SU-DHL-6 (cell line): ENCODE results near the gene SYNGR1.

Experiments
- H2AFZ ChIP-seq: fragments of 200-600 bp; sonication (generic); 2 replicates; pipeline ENCODE4 v1.6.1; 2014; ENCODE audit warnings: low read depth, mild to moderate bottlenecking, moderate library complexity, mixed read lengths, antibody characterized with exemption, low read length; ENCODE audit not compliant: severe bottlenecking
- H3F3A ChIP-seq: fragments of 200-600 bp; shearing (Covaris generic); 2 replicates; pipeline ENCODE4 v1.6.0; 2016; ENCODE audit warnings: antibody characterized with exemption, mild to moderate bottlenecking; ENCODE audit not compliant: insufficient read depth
- H3K27ac ChIP-seq: fragments of 200-600 bp; sonication (generic); 2 replicates; pipeline ENCODE4 v1.5.1; 2016; ENCODE audit warnings: low read depth, mild to moderate bottlenecking, low read length, moderate library complexity, mixed read lengths
- H3K27me3 ChIP-seq: fragments of 200-600 bp; sonication (generic), shearing (Covaris generic); 2 replicates; pipeline ENCODE4 v1.6.0; 2014; ENCODE audit warnings: mild to moderate bottlenecking, low read length
- H3K36me3 ChIP-seq: fragments of 200-600 bp; sonication (generic); 2 replicates; pipeline ENCODE4 v1.6.1; 2014; ENCODE audit warnings: mild to moderate bottlenecking, low read length, mixed read lengths
- H3K4me2 ChIP-seq: fragments of 300-600, 200-600 bp; shearing (Covaris generic), sonication (generic); 2 replicates; pipeline ENCODE4 v1.6.0; 2014; ENCODE audit warnings: low read length, low read depth, mild to moderate bottlenecking; ENCODE audit not compliant: poor library complexity, severe bottlenecking
- H3K4me3 ChIP-seq: fragments of 200-600 bp; sonication (generic); 2 replicates; pipeline ENCODE4 v1.5.1; 2014; ENCODE audit warnings: antibody characterized with exemption, low read length, mild to moderate bottlenecking, mixed read lengths; ENCODE audit not compliant: insufficient read depth, poor library complexity, severe bottlenecking
- H3K79me2 ChIP-seq: fragments of 200-600 bp; sonication (generic); 2 replicates; pipeline ENCODE4 v1.6.1; 2014; ENCODE audit warnings: mild to moderate bottlenecking, low read length, moderate library complexity; ENCODE audit not compliant: insufficient read depth
- H3K9ac ChIP-seq: fragments of 200-600 bp; sonication (generic); 2 replicates; pipeline ENCODE4 v1.7.0; 2014; ENCODE audit warnings: mild to moderate bottlenecking, low read length
- H3K9me2 ChIP-seq: fragments of 200-600 bp; sonication (generic); replicated peaks from 2 replicates; pipeline ENCODE4 v1.6.1; 2014; ENCODE audit warnings: low read length; ENCODE audit not compliant: insufficient read depth
- H3K9me3 ChIP-seq: fragments of 200-600 bp; sonication (generic); 2 replicates; pipeline ENCODE4 v1.6.1; 2014; ENCODE audit warnings: low read length, mixed read lengths; ENCODE audit not compliant: insufficient read depth
- H4K20me1 ChIP-seq: fragments of 200-600 bp; sonication (generic); 2 replicates; pipeline ENCODE4 v1.6.1; 2014; ENCODE audit warnings: low read depth, mild to moderate bottlenecking, antibody characterized with exemption, low read length, moderate library complexity, mixed read lengths
- EZH2phosphoT487 ChIP-seq: fragments of 200-600 bp; sonication (generic), shearing (Covaris generic); conservative IDR thresholded peaks from 2 replicates; pipeline ENCODE4 v1.6.1; 2018; ENCODE audit warnings: mild to moderate bottlenecking, antibody characterized with exemption, low read length, moderate library complexity, mixed read lengths
- TF ChIP-seq, protein P1 (sequence below): fragments of 200-600 bp; sonication (generic); IDR thresholded peaks from one replicate; pipeline ENCODE4 v1.5.1; 2017; ENCODE audit warnings: antibody characterized with exemption, mild to moderate bottlenecking, low read length, moderate library complexity; ENCODE audit not compliant: insufficient read depth, poor library complexity, severe bottlenecking

Gene SYNGR1

DNA sequence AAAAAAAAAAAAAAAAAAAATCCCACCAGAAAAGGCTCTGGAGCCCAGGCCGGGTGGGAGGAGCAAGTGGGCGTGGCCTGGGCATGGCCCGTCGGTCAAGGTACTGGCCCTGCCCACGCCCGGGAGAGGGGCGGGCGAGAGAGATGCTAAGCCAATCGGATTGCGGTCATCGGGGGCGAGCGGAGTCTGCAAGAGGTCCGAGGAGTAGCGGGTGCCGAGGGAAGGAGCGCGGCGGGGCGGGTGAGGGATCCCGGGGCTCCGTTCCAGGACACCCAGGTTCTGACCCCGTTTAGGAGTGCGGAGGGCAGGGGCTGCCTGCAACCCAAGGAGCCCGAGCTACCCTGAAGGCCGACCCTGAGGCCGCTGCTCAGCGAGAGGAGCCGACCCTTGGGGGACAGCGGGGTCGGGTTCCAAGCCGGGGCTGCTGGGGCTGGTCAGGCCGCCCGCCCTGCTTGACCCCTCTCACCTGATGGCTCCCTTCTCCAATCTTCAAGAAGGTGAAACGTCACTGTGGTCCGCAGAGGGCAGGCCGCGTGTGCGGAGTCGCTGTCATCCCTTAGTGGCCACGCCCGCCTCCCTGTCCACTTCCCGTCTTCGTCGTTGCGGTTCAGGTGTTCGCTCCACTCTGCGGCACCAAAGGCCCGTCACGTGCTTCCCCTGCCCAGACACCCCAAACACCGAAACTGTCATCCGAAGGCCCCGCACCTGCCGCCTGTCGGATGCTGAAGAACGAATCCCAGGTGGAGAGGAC is 38.6 kb downstream of the SYNGR1 start:
- Histone ChIP-seq H4K20me1 (no peaks in the 10 kb centered on the region), H3F3A (no peaks in the 10 kb centered on the region), H3K9me3 (no peaks in the 10 kb centered on the region), H2AFZ (peak overlapping the region; percentile 42), H3K4me2 (peak overlapping the region; percentile 49), H3K36me3 (no peaks in the 10 kb centered on the region), H3K27ac (no peak overlapping the region), H3K79me2 (no peaks in the 10 kb centered on the region), H3K9me2 (no peaks in the 10 kb centered on the region), H3K9ac (peak overlapping the region; percentile 41), H3K4me3 (peak overlapping the region; percentile 39), H3K27me3 (no peaks in the 10 kb centered on the region)
- no peak for TF ChIP-seq EZH2phosphoT487
- TF ChIP-seq, protein P1, sequence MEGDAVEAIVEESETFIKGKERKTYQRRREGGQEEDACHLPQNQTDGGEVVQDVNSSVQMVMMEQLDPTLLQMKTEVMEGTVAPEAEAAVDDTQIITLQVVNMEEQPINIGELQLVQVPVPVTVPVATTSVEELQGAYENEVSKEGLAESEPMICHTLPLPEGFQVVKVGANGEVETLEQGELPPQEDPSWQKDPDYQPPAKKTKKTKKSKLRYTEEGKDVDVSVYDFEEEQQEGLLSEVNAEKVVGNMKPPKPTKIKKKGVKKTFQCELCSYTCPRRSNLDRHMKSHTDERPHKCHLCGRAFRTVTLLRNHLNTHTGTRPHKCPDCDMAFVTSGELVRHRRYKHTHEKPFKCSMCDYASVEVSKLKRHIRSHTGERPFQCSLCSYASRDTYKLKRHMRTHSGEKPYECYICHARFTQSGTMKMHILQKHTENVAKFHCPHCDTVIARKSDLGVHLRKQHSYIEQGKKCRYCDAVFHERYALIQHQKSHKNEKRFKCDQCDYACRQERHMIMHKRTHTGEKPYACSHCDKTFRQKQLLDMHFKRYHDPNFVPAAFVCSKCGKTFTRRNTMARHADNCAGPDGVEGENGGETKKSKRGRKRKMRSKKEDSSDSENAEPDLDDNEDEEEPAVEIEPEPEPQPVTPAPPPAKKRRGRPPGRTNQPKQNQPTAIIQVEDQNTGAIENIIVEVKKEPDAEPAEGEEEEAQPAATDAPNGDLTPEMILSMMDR: no peak

GRCh38 chr22:39389420-39389819 is 39.6 kb downstream of the SYNGR1 start:
- Histone ChIP-seq H3K9ac (no peak overlapping the region), H3K9me3 (no peaks in the 10 kb centered on the region), H3K27ac (no peak overlapping the region), H4K20me1 (no peaks in the 10 kb centered on the region), H3F3A (no peaks in the 10 kb centered on the region), H2AFZ (no peak overlapping the region), H3K4me3 (no peak overlapping the region), H3K27me3 (no peaks in the 10 kb centered on the region), H3K36me3 (no peaks in the 10 kb centered on the region), H3K9me2 (no peaks in the 10 kb centered on the region), H3K4me2 (no peak overlapping the region), H3K79me2 (no peaks in the 10 kb centered on the region)
- no peak for TF ChIP-seq EZH2phosphoT487
- TF ChIP-seq, protein P1: no peak

DNA sequence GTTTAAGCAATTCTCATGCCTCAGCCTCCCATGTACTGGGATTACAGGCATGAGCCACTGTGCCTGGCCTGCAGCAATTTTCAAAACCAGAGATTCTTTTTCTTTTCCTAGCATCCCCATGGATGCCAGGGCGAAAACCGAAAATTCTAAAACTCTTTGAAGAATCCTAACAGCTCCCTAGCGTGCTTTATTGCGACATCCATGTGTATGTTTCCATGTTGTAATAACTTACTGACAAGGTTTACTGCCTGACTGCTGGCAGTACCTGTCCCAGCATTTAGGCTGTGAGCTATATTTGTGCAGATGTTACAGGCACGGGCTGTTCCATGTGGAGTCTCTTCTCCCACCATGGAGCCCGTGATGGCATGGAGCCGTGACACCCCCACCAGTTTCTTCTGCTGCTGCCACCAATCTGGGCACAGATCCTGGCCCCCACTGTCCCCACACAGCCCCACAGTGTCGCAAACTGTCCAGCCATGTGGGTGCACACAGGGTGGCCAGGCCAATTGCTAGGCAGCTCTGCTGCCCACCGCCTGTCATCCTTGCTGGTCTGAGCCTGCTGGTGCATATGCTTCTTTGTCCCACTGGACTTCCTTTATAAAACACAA is 42.7 kb downstream of the SYNGR1 start:
- Histone ChIP-seq H3F3A (no peaks in the 10 kb centered on the region), H4K20me1 (no peaks in the 10 kb centered on the region), H3K27ac (no peak overlapping the region), H3K9me2 (no peaks in the 10 kb centered on the region), H3K4me2 (no peak overlapping the region), H3K79me2 (no peaks in the 10 kb centered on the region), H3K36me3 (no peaks in the 10 kb centered on the region), H2AFZ (no peak overlapping the region), H3K27me3 (no peaks in the 10 kb centered on the region), H3K9me3 (no peaks in the 10 kb centered on the region), H3K4me3 (no peak overlapping the region), H3K9ac (no peak overlapping the region)
- no peak for TF ChIP-seq EZH2phosphoT487
- TF ChIP-seq, protein P1: no peak
